Measurements from ENCODE around the gene FLT1. TPM values are rescaled to one million over a fixed set of nuclear protein-coding genes. Genes with fewer than 3 reads are reported as not detected.

The FLT1 gene
- total RNA-seq, 1 experiment from 2014 or later: not detected

- Histone ChIP-seq H3K4me1 (replicated peaks; ENCODE audit: insufficient read depth) (no peaks in the 10 kb centered on the region), H3K4me2 (no peak overlapping the region), H3K79me2 (ENCODE audit: low read depth) (no peaks in the 10 kb centered on the region), H3K27ac (no peak overlapping the region), H4K20me1 (ENCODE audit: insufficient read depth) (no peaks in the 10 kb centered on the region), H3K4me3 (no peak overlapping the region), H3K9me2 (ENCODE audit: insufficient read depth) (no peaks in the 10 kb centered on the region), H3F3A (ENCODE audit: insufficient read depth, low read depth) (no peaks in the 10 kb centered on the region), H2AFZ (no peak overlapping the region), H3K36me3 (ENCODE audit: low read depth) (no peaks in the 10 kb centered on the region), H3K27me3 (ENCODE audit: insufficient read depth, low read depth) (peaks cover 87% of the 10 kb centered on the region), H3K9me3 (ENCODE audit: insufficient read depth, low read depth) (no peaks in the 10 kb centered on the region)
- intact Hi-C loops (cut with micrococcal nuclease; ENCODE audit: unreplicated experiment): no loop called here
- POLR2A ChIA-PET (ENCODE audit: unreplicated experiment): no interaction called here
- no TSS peak for BruUV-seq (replicated peaks)
- DNase-seq: no peak
- CTCF ChIA-PET: no interaction called here
- TF ChIP-seq EZH2 (IDR thresholded peaks at IDR 0.05; ENCODE audit: low read depth): no peak
- no peak for TF ChIP-seq CTCF (conservative IDR thresholded peaks at IDR 0.05)
Observed at GRCh38 chr13:28385362-28385761, 109.6 kb downstream of the FLT1 start.

- ChIA-PET CTCF (no interaction called here), POLR2A (ENCODE audit: unreplicated experiment) (no interaction called here)
- intact Hi-C loops (cut with micrococcal nuclease; ENCODE audit: unreplicated experiment): no loop called here
Observed at GRCh38 chr13:28384789-28385188, 110.1 kb downstream of the FLT1 start.

GRCh38 chr13:28380319-28380718 lies 114.6 kb downstream of the FLT1 start:
- no peaks in the 10 kb centered on the region for H3K79me2 ChIP-seq (ENCODE audit: low read depth)
- no peak overlapping the region for H3K4me2 ChIP-seq
- peaks cover 83% of the 10 kb centered on the region for H3K27me3 ChIP-seq (ENCODE audit: insufficient read depth, low read depth)
- no peak overlapping the region for H3K4me3 ChIP-seq
- TF ChIP-seq EZH2 (IDR thresholded peaks at IDR 0.05; ENCODE audit: low read depth) (no peak), CTCF (conservative IDR thresholded peaks at IDR 0.05) (no peak)
- no peaks in the 10 kb centered on the region for H3K9me3 ChIP-seq (ENCODE audit: insufficient read depth, low read depth)
- no peak overlapping the region for H3K27ac ChIP-seq
- DNase-seq: no peak
- ChIA-PET POLR2A (ENCODE audit: unreplicated experiment) (no interaction called here), CTCF (no interaction called here)
- H3K36me3 ChIP-seq (ENCODE audit: low read depth): no peaks in the 10 kb centered on the region
- H4K20me1 ChIP-seq (ENCODE audit: insufficient read depth): no peaks in the 10 kb centered on the region
- no peaks in the 10 kb centered on the region for H3K4me1 ChIP-seq (replicated peaks; ENCODE audit: insufficient read depth)
- H3K9me2 ChIP-seq (ENCODE audit: insufficient read depth): no peaks in the 10 kb centered on the region
- intact Hi-C loops (cut with micrococcal nuclease; ENCODE audit: unreplicated experiment): no loop called here
- BruUV-seq (replicated peaks): no TSS peak
- H3F3A ChIP-seq (ENCODE audit: insufficient read depth, low read depth): no peaks in the 10 kb centered on the region
- H2AFZ ChIP-seq: no peak overlapping the region

More at GRCh38 chr13:28384789-28385188, 110.1 kb downstream of the FLT1 start:
- no TSS peak for BruUV-seq (replicated peaks)
- H4K20me1 ChIP-seq (ENCODE audit: insufficient read depth): no peaks in the 10 kb centered on the region
- no peak for DNase-seq
- no peak for TF ChIP-seq EZH2 (IDR thresholded peaks at IDR 0.05; ENCODE audit: low read depth)
- no peak overlapping the region for H2AFZ ChIP-seq
- no peaks in the 10 kb centered on the region for H3K79me2 ChIP-seq (ENCODE audit: low read depth)
- H3K36me3 ChIP-seq (ENCODE audit: low read depth): no peaks in the 10 kb centered on the region
- H3F3A ChIP-seq (ENCODE audit: insufficient read depth, low read depth): no peaks in the 10 kb centered on the region
- H3K4me1 ChIP-seq (replicated peaks; ENCODE audit: insufficient read depth): no peaks in the 10 kb centered on the region
- H3K27ac ChIP-seq: no peak overlapping the region
- no peak overlapping the region for H3K4me2 ChIP-seq
- H3K27me3 ChIP-seq (ENCODE audit: insufficient read depth, low read depth): peaks cover 86% of the 10 kb centered on the region
- no peaks in the 10 kb centered on the region for H3K9me2 ChIP-seq (ENCODE audit: insufficient read depth)
- no peaks in the 10 kb centered on the region for H3K9me3 ChIP-seq (ENCODE audit: insufficient read depth, low read depth)
- H3K4me3 ChIP-seq: no peak overlapping the region

GRCh38 chr13:28379371-28380083 lies 115.4 kb downstream of the FLT1 start:
- H3K4me3 ChIP-seq: no peak overlapping the region
- no peak overlapping the region for H3K27ac ChIP-seq
- H3K9me3 ChIP-seq (ENCODE audit: insufficient read depth, low read depth): no peaks in the 10 kb centered on the region
- H3K36me3 ChIP-seq (ENCODE audit: low read depth): no peaks in the 10 kb centered on the region
- H4K20me1 ChIP-seq (ENCODE audit: insufficient read depth): no peaks in the 10 kb centered on the region
- H3K4me2 ChIP-seq: no peak overlapping the region
- H3K4me1 ChIP-seq (replicated peaks; ENCODE audit: insufficient read depth): no peaks in the 10 kb centered on the region
- H2AFZ ChIP-seq: no peak overlapping the region
- no peak for DNase-seq
- ChIA-PET CTCF (no interaction called here), POLR2A (ENCODE audit: unreplicated experiment) (no interaction called here)
- TF ChIP-seq CTCF (conservative IDR thresholded peaks at IDR 0.05) (no peak), EZH2 (IDR thresholded peaks at IDR 0.05; ENCODE audit: low read depth) (no peak)
- no peaks in the 10 kb centered on the region for H3K79me2 ChIP-seq (ENCODE audit: low read depth)
- no peaks in the 10 kb centered on the region for H3F3A ChIP-seq (ENCODE audit: insufficient read depth, low read depth)
- H3K9me2 ChIP-seq (ENCODE audit: insufficient read depth): no peaks in the 10 kb centered on the region
- no TSS peak for BruUV-seq (replicated peaks)
- peaks cover 81% of the 10 kb centered on the region for H3K27me3 ChIP-seq (ENCODE audit: insufficient read depth, low read depth)
- intact Hi-C loops (cut with micrococcal nuclease; ENCODE audit: unreplicated experiment): no loop called here
